Loucy (cell line): ENCODE measurements around the gene SLC6A20.

Source experiments
- H2AFZ ChIP-seq: fragments of 200-600 bp; sonication (generic); 2 replicates; pipeline ENCODE4 v1.6.0; 2016; ENCODE audit warnings: antibody characterized with exemption, mild to moderate bottlenecking, low read length, moderate library complexity
- H3F3A ChIP-seq: fragments of 200-600 bp; 2 replicates; pipeline ENCODE4 v1.6.0; 2016; ENCODE audit warnings: antibody characterized with exemption, low read depth, mild to moderate bottlenecking
- H3K27me3 ChIP-seq: fragments of 200-600 bp; sonication (generic); 2 replicates; pipeline ENCODE4 v1.6.1; 2014; ENCODE audit warnings: low read length, mild to moderate bottlenecking; ENCODE audit not compliant: insufficient read depth, poor library complexity, severe bottlenecking
- H3K36me3 ChIP-seq: fragments of 200-600 bp; sonication (generic); 2 replicates; pipeline ENCODE4 v1.6.1; 2016; ENCODE audit warnings: low read length; ENCODE audit not compliant: insufficient read depth
- H3K4me1 ChIP-seq: fragments of 200-600 bp; sonication (generic); 2 replicates; pipeline ENCODE4 v1.5.1; 2014; ENCODE audit warnings: low read length, mild to moderate bottlenecking; ENCODE audit not compliant: insufficient read depth, poor library complexity, severe bottlenecking
- H3K4me2 ChIP-seq: fragments of 200-600 bp; sonication (generic); 2 replicates; pipeline ENCODE4 v1.6.0; 2014; ENCODE audit warnings: antibody characterized with exemption, low read length, low read depth, mild to moderate bottlenecking; ENCODE audit not compliant: poor library complexity, severe bottlenecking
- H3K4me3 ChIP-seq: fragments of 200-600 bp; sonication (generic); 2 replicates; pipeline ENCODE4 v1.5.1; 2014; ENCODE audit warnings: low read length, mild to moderate bottlenecking, mixed read lengths; ENCODE audit not compliant: poor library complexity, severe bottlenecking
- H3K79me2 ChIP-seq: fragments of 200-600 bp; sonication (generic); 2 replicates; pipeline ENCODE4 v1.6.1; 2014; ENCODE audit warnings: low read length; ENCODE audit not compliant: insufficient read depth
- H3K9ac ChIP-seq: fragments of 200-600 bp; sonication (generic); 2 replicates; pipeline ENCODE4 v1.6.0; 2014; ENCODE audit warnings: mild to moderate bottlenecking, low read depth, low read length, moderate library complexity; ENCODE audit not compliant: poor library complexity, severe bottlenecking
- H3K9me2 ChIP-seq: fragments of 200-600 bp; sonication (generic); replicated peaks from 2 replicates; pipeline ENCODE4 v1.6.1; 2016; ENCODE audit warnings: low read depth, low read length, mixed read lengths
- H3K9me3 ChIP-seq: fragments of 200-600 bp; sonication (generic); 2 replicates; pipeline ENCODE4 v1.6.1; 2014; ENCODE audit warnings: mild to moderate bottlenecking, antibody characterized with exemption, low read length, low read depth; ENCODE audit not compliant: insufficient read depth
- H4K20me1 ChIP-seq: fragments of 200-600 bp; sonication (generic); 2 replicates; pipeline ENCODE4 v1.6.0; 2014; ENCODE audit warnings: antibody characterized with exemption, low read length, mild to moderate bottlenecking; ENCODE audit not compliant: insufficient read depth, poor library complexity, severe bottlenecking
- EZH2phosphoT487 ChIP-seq: fragments of 200-600 bp; IDR thresholded peaks from 2 replicates; pipeline ENCODE4 v1.6.1; 2018; ENCODE audit warnings: antibody characterized with exemption, mild to moderate bottlenecking, moderate library complexity, borderline replicate concordance
- TF ChIP-seq, protein P1 (sequence below): fragments of 200-600 bp; sonication (generic); conservative IDR thresholded peaks from 2 replicates; pipeline ENCODE4 v1.5.1; 2014; ENCODE audit warnings: mild to moderate bottlenecking, antibody characterized with exemption, low read length

The SLC6A20 gene

DNA sequence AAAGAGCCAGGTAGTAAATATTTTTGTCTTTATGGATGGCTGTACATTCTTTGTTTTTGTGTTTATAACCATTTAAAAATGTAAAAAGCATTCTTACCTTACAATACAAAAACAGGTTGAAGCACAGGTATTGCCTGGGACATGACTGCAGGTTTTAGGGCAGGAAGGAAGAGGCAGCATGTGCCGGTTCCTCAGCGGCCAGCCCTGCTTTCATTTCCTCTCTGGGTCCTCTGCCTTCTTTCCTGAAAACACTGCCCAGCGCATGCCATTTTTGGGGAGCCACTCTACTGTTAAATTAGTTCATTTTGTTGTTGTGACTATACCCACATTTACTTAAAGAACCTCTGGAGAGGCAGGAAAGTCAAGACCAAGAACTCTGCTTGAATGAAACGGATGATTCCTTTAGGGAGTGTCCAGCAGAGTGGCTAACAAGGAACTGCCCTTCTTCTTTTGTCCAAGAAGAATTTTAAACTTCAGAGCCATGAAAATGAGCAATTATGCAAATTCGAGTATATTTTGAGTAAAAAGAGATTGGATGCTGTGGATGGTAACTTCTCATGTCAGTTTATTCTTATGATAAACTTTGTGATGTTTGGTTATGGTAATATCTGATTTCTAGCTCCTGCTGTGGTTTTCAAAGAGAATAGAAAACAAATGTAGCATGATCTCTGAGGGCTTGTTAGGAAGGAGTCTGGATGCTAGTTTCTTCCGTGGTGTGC lies 54.4 kb downstream of the SLC6A20 start:
- Histone ChIP-seq H2AFZ (no peak overlapping the region), H3K4me2 (peak overlapping the region; percentile 15), H3K9me3 (no peaks in the 10 kb centered on the region), H3K79me2 (no peaks in the 10 kb centered on the region), H3K9me2 (no peaks in the 10 kb centered on the region), H3K36me3 (peaks cover 95% of the 10 kb centered on the region), H3K9ac (no peak overlapping the region), H3F3A (no peaks in the 10 kb centered on the region), H3K27me3 (no peaks in the 10 kb centered on the region), H3K4me1 (peaks cover 14% of the 10 kb centered on the region), H3K4me3 (no peak overlapping the region), H4K20me1 (no peaks in the 10 kb centered on the region)
- TF ChIP-seq, protein P1, sequence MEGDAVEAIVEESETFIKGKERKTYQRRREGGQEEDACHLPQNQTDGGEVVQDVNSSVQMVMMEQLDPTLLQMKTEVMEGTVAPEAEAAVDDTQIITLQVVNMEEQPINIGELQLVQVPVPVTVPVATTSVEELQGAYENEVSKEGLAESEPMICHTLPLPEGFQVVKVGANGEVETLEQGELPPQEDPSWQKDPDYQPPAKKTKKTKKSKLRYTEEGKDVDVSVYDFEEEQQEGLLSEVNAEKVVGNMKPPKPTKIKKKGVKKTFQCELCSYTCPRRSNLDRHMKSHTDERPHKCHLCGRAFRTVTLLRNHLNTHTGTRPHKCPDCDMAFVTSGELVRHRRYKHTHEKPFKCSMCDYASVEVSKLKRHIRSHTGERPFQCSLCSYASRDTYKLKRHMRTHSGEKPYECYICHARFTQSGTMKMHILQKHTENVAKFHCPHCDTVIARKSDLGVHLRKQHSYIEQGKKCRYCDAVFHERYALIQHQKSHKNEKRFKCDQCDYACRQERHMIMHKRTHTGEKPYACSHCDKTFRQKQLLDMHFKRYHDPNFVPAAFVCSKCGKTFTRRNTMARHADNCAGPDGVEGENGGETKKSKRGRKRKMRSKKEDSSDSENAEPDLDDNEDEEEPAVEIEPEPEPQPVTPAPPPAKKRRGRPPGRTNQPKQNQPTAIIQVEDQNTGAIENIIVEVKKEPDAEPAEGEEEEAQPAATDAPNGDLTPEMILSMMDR = no peak
- no peak for TF ChIP-seq EZH2phosphoT487

DNA sequence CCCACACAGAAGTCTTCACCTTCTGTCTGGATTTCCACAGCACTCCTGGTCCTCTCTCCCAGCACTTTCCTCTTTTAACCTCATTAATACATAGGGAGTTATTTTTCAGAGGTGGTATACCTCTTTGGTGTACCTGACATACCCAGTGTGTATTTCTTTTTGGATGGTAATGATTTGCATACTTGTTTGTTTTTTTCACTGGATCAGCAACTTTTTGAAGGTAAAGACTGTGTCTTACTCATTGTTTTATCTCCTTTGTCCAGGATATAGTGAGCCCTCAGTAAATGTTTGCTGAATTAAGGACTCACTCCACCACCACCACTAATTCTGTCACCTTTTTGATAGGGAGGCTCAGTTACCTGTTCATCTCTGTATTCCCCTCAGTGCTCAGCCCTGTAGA lies 55.1 kb downstream of the SLC6A20 start:
- Histone ChIP-seq H3K27me3 (no peaks in the 10 kb centered on the region), H3K79me2 (no peaks in the 10 kb centered on the region), H3K9me3 (no peaks in the 10 kb centered on the region), H3K4me1 (peaks cover 14% of the 10 kb centered on the region), H2AFZ (no peak overlapping the region), H3K36me3 (peaks cover 96% of the 10 kb centered on the region), H3K4me3 (no peak overlapping the region), H3F3A (no peaks in the 10 kb centered on the region), H3K9me2 (no peaks in the 10 kb centered on the region), H3K4me2 (peak overlapping the region; percentile 15), H4K20me1 (no peaks in the 10 kb centered on the region), H3K9ac (no peak overlapping the region)
- no peak for TF ChIP-seq EZH2phosphoT487
- TF ChIP-seq, protein P1 = no peak

DNA sequence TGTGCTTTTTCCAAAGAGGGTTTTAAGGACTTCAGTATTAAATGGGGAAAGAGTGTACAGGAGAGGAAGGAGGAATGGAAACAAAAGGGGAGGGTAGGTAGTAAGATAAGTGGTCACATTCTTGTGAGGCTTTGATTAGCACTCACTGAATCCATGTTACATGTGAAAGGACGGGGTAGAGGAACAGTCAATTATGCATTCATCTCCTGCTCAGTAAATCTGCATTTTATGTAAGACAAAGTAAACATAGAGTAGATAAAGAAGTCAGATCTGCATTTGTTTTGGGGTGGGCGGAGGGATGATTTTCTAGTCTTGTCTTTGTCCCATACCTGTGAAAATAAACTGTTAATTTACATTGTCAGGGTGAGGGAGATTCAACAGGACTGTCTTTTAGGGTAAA lies 56.3 kb downstream of the SLC6A20 start:
- Histone ChIP-seq H3K27me3 (no peaks in the 10 kb centered on the region), H4K20me1 (no peaks in the 10 kb centered on the region), H3F3A (no peaks in the 10 kb centered on the region), H2AFZ (no peak overlapping the region), H3K9me3 (no peaks in the 10 kb centered on the region), H3K79me2 (no peaks in the 10 kb centered on the region), H3K4me1 (peaks cover 14% of the 10 kb centered on the region), H3K9ac (no peak overlapping the region), H3K4me3 (no peak overlapping the region), H3K4me2 (no peak overlapping the region), H3K36me3 (peaks cover 97% of the 10 kb centered on the region), H3K9me2 (no peaks in the 10 kb centered on the region)
- no peak for TF ChIP-seq EZH2phosphoT487

DNA sequence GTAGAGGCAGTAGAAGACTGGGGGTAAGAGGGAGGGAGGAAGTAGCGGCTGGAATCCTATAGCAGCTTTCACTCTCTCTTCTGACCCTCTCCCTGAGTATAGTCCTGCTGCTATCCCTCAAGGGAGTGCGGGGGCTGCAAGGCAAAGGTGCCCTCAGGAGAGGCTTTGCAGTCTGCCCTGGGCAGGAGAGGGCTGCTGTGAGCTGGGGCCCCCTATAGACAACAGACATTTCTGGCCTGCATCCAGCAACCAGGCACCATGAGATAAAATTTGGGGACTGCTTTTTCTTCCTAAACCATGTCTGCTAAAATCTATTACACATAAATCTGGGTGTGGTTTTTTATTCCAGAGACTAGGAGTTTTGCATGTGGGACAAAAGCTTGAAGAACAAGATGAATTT lies 59.1 kb downstream of the SLC6A20 start:
- Histone ChIP-seq H3K4me2 (no peak overlapping the region), H3F3A (no peaks in the 10 kb centered on the region), H3K79me2 (no peaks in the 10 kb centered on the region; the same call in 1 of the 2 replicates), H3K36me3 (peaks cover 96% of the 10 kb centered on the region), H3K9ac (no peak overlapping the region), H3K4me1 (peaks cover 13% of the 10 kb centered on the region), H3K27me3 (no peaks in the 10 kb centered on the region), H4K20me1 (no peaks in the 10 kb centered on the region), H3K9me3 (no peaks in the 10 kb centered on the region), H3K4me3 (no peak overlapping the region), H2AFZ (no peak overlapping the region), H3K9me2 (no peaks in the 10 kb centered on the region)
- TF ChIP-seq, protein P1 = no peak
- no peak for TF ChIP-seq EZH2phosphoT487
